Right lobe of liver (tissue), 6 donors: ENCODE results near the gene DNAJA4. TPM values are rescaled to one million over a fixed set of nuclear protein-coding genes. Genes with fewer than 3 reads are reported as not detected.

Source experiments
- ATAC-seq, 4 donors: fragments of 200-7000 bp; cut with Tn5 transposase; one replicate each; pipeline ENCODE4 v1.9.1; 2020; ENCODE audit warnings: mild to moderate bottlenecking in 4 of 4, moderate library complexity in 4 of 4
- DNase-seq, 3 donors: peaks; one replicate each; pipeline ENCODE4 v3.0.0-alpha.2; 2020
- H3K27ac ChIP-seq, 3 donors: fragments of 200-600 bp; one replicate each; pipeline ENCODE4 v1.8.0; 2022
- H3K27me3 ChIP-seq, 2 donors: fragments of 200-600 bp; one replicate each; pipeline ENCODE4 v1.8.0; 2022
- H3K36me3 ChIP-seq, 4 donors: fragments of 200-600 bp; sonication (generic) in 1 of 4; one replicate each; pipeline versions ENCODE4 v1.5.1 to v1.8.0; 2017 to 2022; ENCODE audit warnings: control low read depth in 1 of 4
- H3K4me1 ChIP-seq, 4 donors: fragments of 200-600 bp; sonication (generic) in 1 of 4; one replicate each; pipeline versions ENCODE4 v1.5.1 to v1.8.0; 2017 to 2022; ENCODE audit warnings: control low read depth in 1 of 4
- H3K4me3 ChIP-seq, 3 donors: fragments of 200-600 bp; one replicate each; pipeline ENCODE4 v1.8.0; 2022
- H3K9me3 ChIP-seq, 4 donors: fragments of 200-600 bp; sonication (generic) in 1 of 4; one replicate each; pipeline versions ENCODE4 v1.5.1 to v1.8.0; 2017 to 2022; ENCODE audit warnings: control low read depth in 1 of 4
- POLR2A ChIP-seq: fragments of 450-650 bp; IDR thresholded peaks from one replicate; pipeline ENCODE4 v1.6.1; 2017; ENCODE audit warnings: antibody characterized with exemption, mild to moderate bottlenecking
- WGBS: methylation state at CpG from one replicate; pipeline ENCODE4 v1.1.6; 2018; ENCODE audit warnings: low coverage, low lambda C conversion rate; ENCODE audit not compliant: insufficient coverage; ENCODE audit errors: missing lambda C conversion rate; 5-methylcytosine and 5-hydroxymethylcytosine counted together
- intact Hi-C, 2 donors: fragments of 100-400 bp; cut with DNase I; formaldehyde crosslinking; loops; one replicate each; pipeline versions ENCODE4 v1.11.2 to v1.14.1; 2022
- total RNA-seq, 6 experiments: library from RNA; depleted of rRNA in 2 of 6; stranded (reverse); fragments of >200 nt in 2 of 6; fragmentation: NEBNext Ultra II Directional in 3 of 6; extraction: Animal tissue kit (Norgen Biotek cat#: 25700) in 3 of 6; gene quantifications; one replicate each; pipeline versions ENCODE4 v1.1.0 to v1.2.4, GENCODE V29; 2016 to 2023
- TF ChIP-seq, protein P1 (sequence below), 4 donors: fragments of 200-600 bp in 3 of 4; fragments of 450-650 bp in 1 of 4; IDR thresholded peaks; one replicate each; pipeline versions ENCODE4 v1.5.1 to v1.8.0; 2016 to 2022; ENCODE audit warnings: antibody characterized with exemption in 4 of 4, mild to moderate bottlenecking in 2 of 4
- donor health status: DM: no; HTN: yes; CAD: no.
- donor health status: DM: no; HTN: no; CAD: no.
- donor health status: DM: no; HTN: no; CAD: no.
- donor health status: DM: no; HTN: yes; CAD: no.
- donor health status: DM: no; HTN: yes; CAD: no.

Gene DNAJA4
- total RNA-seq, 6 experiments from 2014 or later: 0.73 to 3.4 (median 1.9) TPM

DNA sequence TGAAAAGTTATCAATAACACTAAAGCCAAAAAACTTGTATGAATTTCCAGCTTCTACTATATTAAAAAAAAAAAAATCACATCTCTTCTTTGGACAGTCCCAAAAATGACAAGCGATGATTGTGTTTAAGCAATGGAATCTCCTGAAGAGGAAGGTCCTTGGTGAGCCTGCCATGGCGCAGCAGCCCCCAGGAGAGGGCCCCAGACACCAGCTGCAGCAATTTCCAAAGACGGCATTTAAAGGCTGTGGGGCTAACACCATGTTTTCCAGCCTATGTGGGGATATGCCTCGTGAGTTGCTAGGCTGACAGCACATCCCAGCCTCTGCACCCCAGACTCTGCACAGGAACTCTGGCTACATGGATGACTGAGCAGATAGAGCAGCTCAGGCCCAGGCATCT, 20.4 kb downstream of the DNAJA4 start:
- TF ChIP-seq, protein P1, sequence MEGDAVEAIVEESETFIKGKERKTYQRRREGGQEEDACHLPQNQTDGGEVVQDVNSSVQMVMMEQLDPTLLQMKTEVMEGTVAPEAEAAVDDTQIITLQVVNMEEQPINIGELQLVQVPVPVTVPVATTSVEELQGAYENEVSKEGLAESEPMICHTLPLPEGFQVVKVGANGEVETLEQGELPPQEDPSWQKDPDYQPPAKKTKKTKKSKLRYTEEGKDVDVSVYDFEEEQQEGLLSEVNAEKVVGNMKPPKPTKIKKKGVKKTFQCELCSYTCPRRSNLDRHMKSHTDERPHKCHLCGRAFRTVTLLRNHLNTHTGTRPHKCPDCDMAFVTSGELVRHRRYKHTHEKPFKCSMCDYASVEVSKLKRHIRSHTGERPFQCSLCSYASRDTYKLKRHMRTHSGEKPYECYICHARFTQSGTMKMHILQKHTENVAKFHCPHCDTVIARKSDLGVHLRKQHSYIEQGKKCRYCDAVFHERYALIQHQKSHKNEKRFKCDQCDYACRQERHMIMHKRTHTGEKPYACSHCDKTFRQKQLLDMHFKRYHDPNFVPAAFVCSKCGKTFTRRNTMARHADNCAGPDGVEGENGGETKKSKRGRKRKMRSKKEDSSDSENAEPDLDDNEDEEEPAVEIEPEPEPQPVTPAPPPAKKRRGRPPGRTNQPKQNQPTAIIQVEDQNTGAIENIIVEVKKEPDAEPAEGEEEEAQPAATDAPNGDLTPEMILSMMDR (IDR thresholded peaks at IDR 0.05): no peak
- TF ChIP-seq POLR2A: no peak
- Histone ChIP-seq H3K9me3 (no peaks in the 10 kb centered on the region), H3K27ac (no peak overlapping the region), H3K4me1 (no peaks in the 10 kb centered on the region), H3K27me3 (no peaks in the 10 kb centered on the region), H3K4me3 (no peak overlapping the region), H3K36me3 (peaks cover 0 to 69% (median 9%) of the 10 kb centered on the region in 4 donors)
- DNase-seq (no peak), ATAC-seq (no peak)
- 97% methylated on average over 2 of the region's 4 CpGs for WGBS
- intact Hi-C loops: no loop called here

DNA sequence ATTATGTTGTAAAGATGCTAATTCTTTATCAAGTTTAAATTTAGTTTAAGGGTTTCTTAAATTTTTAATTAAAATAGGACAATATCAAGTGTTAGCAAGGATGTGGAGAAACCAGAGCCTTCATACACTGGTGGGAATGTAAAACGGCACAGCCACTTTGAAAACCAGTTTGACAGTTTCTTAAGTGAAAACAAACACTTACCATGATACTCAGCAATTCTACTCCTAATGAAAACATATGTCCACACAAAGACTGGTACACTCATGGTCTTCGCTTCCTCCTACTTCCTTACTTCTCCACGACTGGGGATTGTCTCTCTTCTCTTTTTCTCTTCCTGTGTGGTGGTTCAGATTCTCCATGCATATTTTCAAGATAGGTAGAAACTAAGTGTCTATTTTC, 25.9 kb downstream of the DNAJA4 start:
- 68% methylated on average over 3 of the region's 3 CpGs for WGBS
- Histone ChIP-seq H3K27me3 (no peaks in the 10 kb centered on the region), H3K4me3 (no peak overlapping the region), H3K27ac (no peak overlapping the region), H3K4me1 (peaks cover 0 to 4% (median 2%) of the 10 kb centered on the region in 4 donors), H3K36me3 (peaks cover 0 to 49% (median 2%) of the 10 kb centered on the region in 4 donors), H3K9me3 (no peaks in the 10 kb centered on the region)
- ATAC-seq: no peak
- TF ChIP-seq, protein P1 (IDR thresholded peaks at IDR 0.05): no peak
- no peak for TF ChIP-seq POLR2A
- intact Hi-C loops: no loop called here
- DNase-seq: no peak

DNA sequence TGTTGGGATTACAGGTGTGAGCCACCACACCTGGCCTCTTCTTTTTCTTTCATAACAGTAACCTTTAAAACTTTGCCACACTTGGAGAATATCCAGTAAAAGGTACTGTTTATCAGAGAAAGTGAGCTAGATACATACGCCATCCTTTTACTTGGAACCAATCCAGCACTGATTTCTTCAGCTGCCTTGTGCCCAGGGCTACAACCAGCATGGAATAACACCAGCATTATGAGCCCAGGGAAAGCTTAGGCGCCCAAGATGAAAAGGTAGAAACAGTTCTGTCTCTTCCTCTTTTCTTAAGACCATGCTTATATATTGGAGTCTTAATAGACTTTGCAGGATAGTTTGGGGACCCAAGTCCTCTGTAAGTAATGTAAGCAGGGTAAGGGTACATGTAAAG, 26.7 kb downstream of the DNAJA4 start:
- Histone ChIP-seq H3K9me3 (no peaks in the 10 kb centered on the region), H3K4me1 (peaks cover 0 to 4% (median 2%) of the 10 kb centered on the region in 4 donors), H3K4me3 (no peak overlapping the region), H3K36me3 (peaks cover 0 to 43% (median 0%) of the 10 kb centered on the region in 4 donors), H3K27ac (no peak overlapping the region), H3K27me3 (no peaks in the 10 kb centered on the region)
- no peak for DNase-seq
- no peak for ATAC-seq
- 50% methylated on average over 2 of the region's 2 CpGs for WGBS
- intact Hi-C loops: no loop called here
- TF ChIP-seq, protein P1 (IDR thresholded peaks at IDR 0.05): no peak
- TF ChIP-seq POLR2A: no peak

GRCh38 chr15:78291698-78292097, 27.3 kb downstream of the DNAJA4 start:
- no peak overlapping the region for H3K4me3 ChIP-seq
- peak in 1 of 4 donors; percentile 59 for ATAC-seq
- H3K27ac ChIP-seq: no peak overlapping the region
- H3K27me3 ChIP-seq: no peaks in the 10 kb centered on the region
- no peaks in the 10 kb centered on the region for H3K9me3 ChIP-seq
- TF ChIP-seq POLR2A: no peak
- TF ChIP-seq, protein P1 (IDR thresholded peaks at IDR 0.05): no peak
- WGBS: 100% methylated on average over 2 of the region's 2 CpGs
- H3K36me3 ChIP-seq: peaks cover 0 to 38% (median 0%) of the 10 kb centered on the region in 4 donors
- H3K4me1 ChIP-seq: peaks cover 0 to 4% (median 2%) of the 10 kb centered on the region in 4 donors
- DNase-seq: no peak
- intact Hi-C loops: no loop called here

DNA sequence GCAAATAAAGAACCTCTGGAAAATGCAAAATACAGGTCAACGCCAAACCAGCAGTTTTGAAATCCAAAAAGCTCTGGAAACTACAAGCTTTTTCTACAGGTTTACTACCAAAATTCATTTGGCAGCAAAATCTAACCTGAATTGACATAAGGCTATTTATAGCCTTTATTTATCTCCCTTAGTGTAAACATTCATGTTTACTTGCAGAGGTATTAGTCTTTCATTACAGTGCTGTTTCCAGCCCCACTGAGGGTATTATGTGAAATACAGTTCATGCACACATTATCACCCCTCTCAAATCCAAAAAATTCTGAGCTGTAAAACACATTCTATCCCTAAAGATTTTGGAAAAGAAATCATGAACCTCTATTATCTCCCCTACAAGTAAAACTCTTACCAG, 27.9 kb downstream of the DNAJA4 start:
- no peak overlapping the region for H3K4me3 ChIP-seq
- no peaks in the 10 kb centered on the region for H3K9me3 ChIP-seq
- no peak for TF ChIP-seq POLR2A
- TF ChIP-seq, protein P1 (IDR thresholded peaks at IDR 0.05): no peak
- H3K27me3 ChIP-seq: no peaks in the 10 kb centered on the region
- intact Hi-C loops: no loop called here
- H3K27ac ChIP-seq: no peak overlapping the region
- DNase-seq (no peak), ATAC-seq (peak in 1 of 4 donors; percentile 50)
- peaks cover 0 to 4% (median 2%) of the 10 kb centered on the region in 4 donors for H3K4me1 ChIP-seq
- WGBS: 46% methylated on average over 1 of the region's 1 CpG
- H3K36me3 ChIP-seq: peaks cover 0 to 34% (median 0%) of the 10 kb centered on the region in 4 donors
